Tibial artery (tissue), 4 donors: ENCODE measurements around the gene GPR135.

ENCODE experiments used
- DNase-seq, 2 donors: peaks; one replicate each; pipeline ENCODE4 v3.0.0-alpha.2; 2019
- H3K27ac ChIP-seq, 2 donors: fragments of 200-600 bp; sonication (generic) in 1 of 2; 1 replicate in 1 of 2; 2 replicates in 1 of 2; pipeline ENCODE4 v1.5.1; 2018 to 2019; ENCODE audit warnings: mild to moderate bottlenecking in 1 of 2
- H3K27me3 ChIP-seq, 2 donors: fragments of 200-600 bp; sonication (generic) in 1 of 2; one replicate each; pipeline versions ENCODE4 v1.5.1 to v1.6.0; 2016 to 2019
- H3K36me3 ChIP-seq, 3 donors: fragments of 200-600 bp; sonication (generic) in 2 of 3; one replicate each; pipeline ENCODE4 v1.5.1; 2016 to 2019; ENCODE audit warnings: mild to moderate bottlenecking in 2 of 3
- H3K4me1 ChIP-seq, 4 donors: fragments of 200-600 bp; sonication (generic) in 2 of 4; 1 replicate in 3 of 4; 2 replicates in 1 of 4; pipeline ENCODE4 v1.5.1; 2016 to 2019
- H3K4me3 ChIP-seq, 2 donors: fragments of 200-600 bp; sonication (generic) in 1 of 2; 1 replicate in 1 of 2; 2 replicates in 1 of 2; pipeline ENCODE4 v1.5.1; 2018 to 2019; ENCODE audit warnings: mild to moderate bottlenecking in 2 of 2
- H3K9me3 ChIP-seq, 3 donors: fragments of 200-600 bp; sonication (generic) in 1 of 3; one replicate each; pipeline ENCODE4 v1.5.1; 2016 to 2019
- CTCF ChIP-seq, 2 experiments: fragments of 200-600 bp in 1 of 2; fragments of 450-650 bp in 1 of 2; IDR thresholded peaks; one replicate each; pipeline ENCODE4 v1.5.1; 2017 to 2019; ENCODE audit warnings: antibody characterized with exemption in 2 of 2, mild to moderate bottlenecking in 1 of 2, moderate library complexity in 1 of 2
- intact Hi-C: fragments of 100-400 bp; cut with DNase I; formaldehyde crosslinking; loops from one replicate; pipeline ENCODE4 v1.15.0; 2023; ENCODE audit warnings: low total_unique reads

Gene GPR135

DNA sequence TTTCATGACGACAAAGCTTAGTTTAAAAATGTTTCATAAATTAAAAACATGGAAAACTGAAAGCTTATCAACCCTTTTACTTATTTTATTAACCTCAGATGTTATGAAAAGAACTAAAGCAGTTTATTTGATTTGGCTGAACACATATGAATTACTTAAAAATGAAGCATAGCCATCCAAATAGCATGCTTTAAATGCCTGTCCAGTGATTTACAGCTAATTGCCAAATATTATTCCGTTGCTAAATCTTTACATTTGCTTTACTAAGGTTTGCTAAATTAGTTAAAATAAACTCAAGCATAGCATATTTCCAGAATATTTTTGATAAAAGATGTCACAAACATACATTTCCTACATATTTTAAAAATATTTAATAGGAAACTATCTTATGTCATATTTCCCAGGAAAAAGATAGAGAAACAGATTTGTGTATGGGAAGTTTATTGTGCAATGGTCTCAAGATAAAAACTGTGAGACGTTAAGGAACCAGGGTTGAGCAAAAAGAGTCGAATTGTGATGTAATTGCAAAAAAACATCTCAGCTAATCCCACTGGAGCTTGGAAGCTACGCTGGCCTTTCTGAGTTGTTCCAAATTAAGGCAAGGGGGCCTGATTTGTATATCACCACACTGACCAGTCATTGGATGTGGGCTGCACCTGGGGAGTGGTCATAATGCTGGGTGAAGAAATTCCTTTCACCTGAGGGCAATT lies 25.8 kb downstream of the GPR135 start:
- Histone ChIP-seq H3K4me1 (peaks cover 0 to 65% (median 10%) of the 10 kb centered on the region in 4 donors), H3K4me3 (no peak overlapping the region), H3K27me3 (no peaks in the 10 kb centered on the region), H3K36me3 (no peaks in the 10 kb centered on the region), H3K27ac (peak overlapping the region; percentile 63 to 65), H3K9me3 (no peaks in the 10 kb centered on the region)
- intact Hi-C loops = no loop called here
- no peak for DNase-seq
- TF ChIP-seq CTCF (IDR thresholded peaks at IDR 0.05) = no peak

DNA sequence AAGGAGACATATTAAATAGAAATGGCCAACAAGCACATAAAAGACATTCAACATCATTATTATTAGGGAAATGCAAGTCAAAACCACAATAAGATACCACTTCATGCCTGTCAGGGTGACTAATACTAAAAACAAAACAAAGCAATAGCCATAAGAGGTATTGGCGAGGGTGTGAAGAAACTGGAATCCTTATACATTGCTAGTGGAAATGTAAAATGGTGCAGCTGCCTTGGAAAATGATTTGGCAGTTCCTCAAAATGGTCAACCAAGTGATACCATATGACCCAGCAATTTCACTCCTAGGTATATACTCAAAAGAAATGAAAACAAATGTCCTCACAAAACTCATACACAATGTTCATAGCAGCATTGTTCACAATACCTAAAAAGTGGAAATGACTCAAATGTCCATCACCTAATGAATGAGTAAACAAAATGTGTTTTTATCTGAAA lies 27.0 kb downstream of the GPR135 start:
- Histone ChIP-seq H3K27me3 (no peaks in the 10 kb centered on the region), H3K9me3 (no peaks in the 10 kb centered on the region), H3K27ac (peak overlapping the region; percentile 63 to 65), H3K4me3 (no peak overlapping the region), H3K4me1 (peaks cover 0 to 64% (median 10%) of the 10 kb centered on the region in 4 donors), H3K36me3 (no peaks in the 10 kb centered on the region)
- intact Hi-C loops = no loop called here
- DNase-seq = no peak
- TF ChIP-seq CTCF (IDR thresholded peaks at IDR 0.05) = no peak

DNA sequence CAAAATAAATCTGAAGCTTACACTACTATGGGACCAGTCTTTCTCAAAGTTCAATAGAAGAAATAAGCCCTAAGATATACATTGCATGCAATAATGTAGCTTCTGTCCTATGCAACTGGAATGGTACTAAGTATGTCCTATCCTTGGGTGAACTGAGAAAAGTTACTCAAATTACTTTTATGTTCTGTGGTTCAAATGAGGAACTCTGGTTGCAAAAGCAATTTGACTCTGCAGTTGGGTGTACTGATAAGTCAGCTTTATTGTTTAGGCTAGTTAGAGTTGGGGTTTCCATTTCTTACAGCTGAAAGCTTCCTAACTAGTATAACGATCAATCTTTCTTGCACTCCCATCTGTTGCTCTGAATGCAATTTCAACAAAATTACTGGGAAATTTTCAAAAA lies 29.2 kb downstream of the GPR135 start:
- peaks cover 0 to 76% (median 10%) of the 10 kb centered on the region in 4 donors for H3K4me1 ChIP-seq
- H3K4me3 ChIP-seq = no peak overlapping the region
- DNase-seq = no peak
- intact Hi-C loops = no loop called here
- peak overlapping the region; percentile 63 for H3K27ac ChIP-seq
- no peaks in the 10 kb centered on the region for H3K9me3 ChIP-seq
- H3K27me3 ChIP-seq = no peaks in the 10 kb centered on the region
- TF ChIP-seq CTCF (IDR thresholded peaks at IDR 0.05) = no peak
- no peaks in the 10 kb centered on the region for H3K36me3 ChIP-seq

GRCh38 chr14:59435101-59435500 lies 30.1 kb downstream of the GPR135 start:
- Histone ChIP-seq H3K4me3 (no peak overlapping the region), H3K36me3 (no peaks in the 10 kb centered on the region), H3K9me3 (no peaks in the 10 kb centered on the region), H3K27me3 (no peaks in the 10 kb centered on the region), H3K4me1 (peaks cover 0 to 68% (median 10%) of the 10 kb centered on the region in 4 donors), H3K27ac (peak overlapping the region; percentile 63)
- no peak for DNase-seq
- TF ChIP-seq CTCF (IDR thresholded peaks at IDR 0.05) = no peak
- intact Hi-C loops = no loop called here

DNA sequence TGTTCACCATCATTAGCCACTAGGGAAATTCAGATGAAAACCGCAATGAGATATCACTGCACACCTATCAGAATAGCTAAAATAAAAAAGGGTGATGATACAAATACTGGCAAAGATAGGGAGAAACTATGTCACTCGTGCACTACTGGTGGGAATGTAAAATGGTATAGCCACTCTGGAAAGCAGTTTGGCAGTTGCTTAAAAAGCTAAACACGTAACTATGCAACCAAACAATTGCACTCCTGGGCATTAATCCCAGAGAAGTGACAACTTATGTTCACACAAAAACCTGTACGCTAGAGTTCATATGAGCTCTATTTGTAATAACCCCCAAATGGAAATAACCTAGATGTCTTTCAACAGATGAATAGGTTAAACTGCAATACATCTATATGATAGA lies 35.4 kb downstream of the GPR135 start:
- peaks cover 0 to 58% (median 15%) of the 10 kb centered on the region in 4 donors for H3K4me1 ChIP-seq
- no peaks in the 10 kb centered on the region for H3K36me3 ChIP-seq
- H3K27ac ChIP-seq = no peak overlapping the region
- H3K27me3 ChIP-seq = no peaks in the 10 kb centered on the region
- intact Hi-C loops = loop anchor here (10.0 kb wide), 1 partner anchor 85 kb away; no protein-coding TSS in a partner anchor
- H3K9me3 ChIP-seq = no peaks in the 10 kb centered on the region
- TF ChIP-seq CTCF (IDR thresholded peaks at IDR 0.05) = no peak
- no peak overlapping the region for H3K4me3 ChIP-seq
- DNase-seq = no peak
